NK-92 treated with Interleukin-12 subunit alpha and Interleukin-12 subunit beta, amount 100 ng/mL, for 24 hours (cell line): ENCODE results near the gene ECE1.
"Not testable (repeated sequence)": the region's sequence is repeated elsewhere in the genome, so short reads cannot be mapped to it uniquely, and the experiment has no call there.

Source experiments
- DNase-seq: peaks from one replicate; lab custom pipeline; 2025; lab: John Stamatoyannopoulos, UW

The ECE1 gene

DNA sequence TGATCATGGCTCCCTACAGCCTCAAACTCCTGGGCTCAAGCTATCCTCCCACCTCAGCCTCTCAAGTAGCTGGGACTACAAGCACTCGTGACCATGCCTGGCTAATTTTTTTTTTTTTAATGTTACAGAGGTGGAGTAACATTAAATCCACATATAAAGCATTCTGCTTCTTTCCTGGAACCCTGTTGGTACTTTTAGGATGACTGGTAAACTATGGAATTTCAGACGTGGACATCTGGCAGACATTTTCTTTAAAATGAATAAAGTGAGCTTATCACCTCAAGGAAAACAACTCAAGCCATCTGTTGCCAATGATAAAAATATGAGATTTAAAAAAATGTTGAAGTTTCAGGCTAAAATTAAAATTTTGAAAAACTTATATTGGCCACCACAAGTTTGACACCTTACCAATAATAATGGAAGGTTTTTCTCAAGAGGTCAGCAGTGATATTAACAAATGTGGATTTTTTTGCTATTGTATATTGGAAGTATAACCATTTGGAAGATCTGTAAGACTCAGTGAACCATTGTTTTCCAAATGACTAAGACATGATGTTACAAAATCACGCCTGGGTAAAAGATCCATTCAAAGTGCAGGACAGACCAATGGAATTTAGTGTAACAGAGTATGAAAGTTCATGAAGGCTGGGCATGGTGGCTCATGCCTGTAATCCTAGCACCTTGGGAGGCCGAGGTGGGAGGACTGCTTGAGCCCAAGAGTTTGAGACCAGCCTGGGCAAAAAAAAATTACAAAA, 60.8 kb downstream of the ECE1 start:
- no peak for DNase-seq

DNA sequence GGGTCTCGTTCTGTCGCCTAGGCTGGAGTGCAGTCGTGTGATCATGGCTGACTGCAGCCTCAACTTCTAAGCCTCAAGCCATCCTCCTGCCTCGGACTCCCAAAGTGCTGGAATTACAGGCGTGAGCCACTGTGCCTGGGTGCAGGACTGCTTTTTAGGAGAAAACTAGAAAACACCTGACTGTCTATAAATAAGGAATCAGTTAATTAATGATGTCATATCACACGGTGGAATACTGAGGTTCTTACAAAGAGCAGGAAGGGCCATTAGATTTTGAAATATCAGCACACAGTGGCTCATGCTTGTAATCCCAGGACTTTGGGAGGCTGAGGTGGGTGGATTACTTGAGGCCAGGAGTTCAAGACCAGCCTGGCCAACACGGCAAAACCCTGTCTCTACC, 62.0 kb downstream of the ECE1 start:
- not testable (repeated sequence) for DNase-seq

DNA sequence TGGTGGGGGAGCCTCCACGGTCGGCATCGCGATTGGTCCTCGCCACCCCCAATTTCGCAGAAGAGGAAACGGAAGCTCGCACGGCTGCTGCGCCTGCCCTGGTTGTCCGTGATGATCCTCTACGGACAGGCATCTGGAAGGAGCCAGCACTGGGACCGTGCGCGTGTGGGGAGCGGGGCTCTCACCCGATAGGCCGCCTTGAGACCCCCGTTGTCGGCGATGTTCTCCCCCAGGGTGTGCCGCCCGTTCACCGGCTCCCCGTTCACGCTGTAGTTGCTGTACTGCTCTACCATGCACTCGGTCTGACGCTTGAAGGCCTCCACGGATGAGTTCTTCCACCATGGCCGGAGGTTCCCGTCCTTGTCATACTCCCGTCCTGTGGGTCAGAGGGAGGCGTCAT, 65.2 kb downstream of the ECE1 start:
- DNase-seq = no peak

DNA sequence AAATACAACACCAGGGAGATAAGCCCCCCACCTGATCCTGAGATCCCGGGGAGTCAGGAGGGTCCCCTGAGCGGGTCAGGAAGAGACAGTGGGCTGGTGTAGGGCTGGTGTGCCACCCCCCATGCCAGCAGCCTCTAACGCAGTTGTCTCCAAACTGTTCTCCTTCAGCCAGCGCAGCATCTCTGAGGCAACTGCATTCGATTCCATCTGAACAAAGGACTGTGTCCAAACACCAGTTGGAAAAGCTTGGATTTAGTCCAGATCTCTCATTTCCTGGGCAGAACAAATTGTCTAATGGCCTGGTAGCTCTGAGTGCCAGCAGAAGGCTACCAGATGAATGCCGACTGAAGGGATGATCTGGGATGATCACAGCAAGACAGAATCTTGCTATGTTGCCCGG, 69.4 kb downstream of the ECE1 start:
- DNase-seq = no peak

DNA sequence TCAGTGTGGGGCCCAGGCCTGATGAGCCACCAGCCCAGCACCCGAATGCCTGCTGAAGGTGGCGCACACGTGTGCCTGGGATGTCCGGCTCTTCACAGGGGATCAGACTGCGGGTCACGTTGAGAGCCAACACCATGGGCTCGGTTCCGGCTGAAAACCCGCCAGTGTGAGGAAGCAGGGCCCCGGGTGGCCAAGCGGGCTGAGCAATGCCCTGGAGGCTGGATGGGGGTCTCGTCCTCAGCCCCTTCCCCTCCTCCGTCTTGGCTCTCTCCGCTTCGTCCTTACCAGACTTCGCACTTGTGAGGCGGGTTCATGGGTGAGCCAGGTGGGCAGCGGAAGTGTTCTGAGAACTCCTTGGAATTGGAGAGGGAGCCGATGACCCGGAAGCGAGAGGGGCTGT, 70.6 kb downstream of the ECE1 start:
- no peak for DNase-seq

DNA sequence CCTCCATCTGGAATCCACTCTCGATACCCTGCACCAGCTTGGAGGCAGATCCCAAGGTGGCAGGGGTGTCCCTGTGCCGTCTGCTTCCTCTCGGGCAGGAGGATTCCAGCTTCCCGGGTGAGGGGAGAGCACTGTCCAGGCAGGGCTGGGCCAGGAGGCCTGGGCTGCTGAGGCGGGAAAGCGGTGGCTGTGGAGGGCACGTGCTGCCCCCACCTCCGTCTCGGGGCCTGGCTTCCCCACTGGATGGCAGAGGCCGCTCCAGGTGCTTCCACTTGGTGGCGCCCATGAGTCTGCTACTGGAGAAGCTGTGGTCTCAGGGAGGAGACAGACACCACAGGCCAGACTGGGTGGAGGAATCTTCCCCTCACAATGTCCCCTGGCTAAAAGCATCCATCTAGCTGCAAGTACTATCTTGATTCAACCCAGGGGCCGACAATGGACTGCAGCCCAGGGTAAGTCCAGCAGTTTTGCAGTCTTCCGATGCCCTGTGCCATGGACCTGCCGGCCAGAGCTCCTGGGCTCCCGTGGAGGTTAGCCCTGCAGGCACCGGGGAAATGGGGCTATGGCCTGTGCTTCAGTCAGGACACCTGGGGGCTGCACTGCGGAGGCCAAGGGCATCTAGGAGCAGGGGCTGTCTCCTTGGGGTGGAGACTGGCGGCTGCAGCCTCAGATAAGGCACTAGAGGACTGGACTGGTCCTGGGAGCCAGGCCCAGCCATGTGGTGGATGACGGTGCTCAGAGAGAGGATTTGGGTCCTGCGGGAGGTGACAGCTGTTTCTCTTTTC, 72.3 kb downstream of the ECE1 start:
- DNase-seq = no peak

DNA sequence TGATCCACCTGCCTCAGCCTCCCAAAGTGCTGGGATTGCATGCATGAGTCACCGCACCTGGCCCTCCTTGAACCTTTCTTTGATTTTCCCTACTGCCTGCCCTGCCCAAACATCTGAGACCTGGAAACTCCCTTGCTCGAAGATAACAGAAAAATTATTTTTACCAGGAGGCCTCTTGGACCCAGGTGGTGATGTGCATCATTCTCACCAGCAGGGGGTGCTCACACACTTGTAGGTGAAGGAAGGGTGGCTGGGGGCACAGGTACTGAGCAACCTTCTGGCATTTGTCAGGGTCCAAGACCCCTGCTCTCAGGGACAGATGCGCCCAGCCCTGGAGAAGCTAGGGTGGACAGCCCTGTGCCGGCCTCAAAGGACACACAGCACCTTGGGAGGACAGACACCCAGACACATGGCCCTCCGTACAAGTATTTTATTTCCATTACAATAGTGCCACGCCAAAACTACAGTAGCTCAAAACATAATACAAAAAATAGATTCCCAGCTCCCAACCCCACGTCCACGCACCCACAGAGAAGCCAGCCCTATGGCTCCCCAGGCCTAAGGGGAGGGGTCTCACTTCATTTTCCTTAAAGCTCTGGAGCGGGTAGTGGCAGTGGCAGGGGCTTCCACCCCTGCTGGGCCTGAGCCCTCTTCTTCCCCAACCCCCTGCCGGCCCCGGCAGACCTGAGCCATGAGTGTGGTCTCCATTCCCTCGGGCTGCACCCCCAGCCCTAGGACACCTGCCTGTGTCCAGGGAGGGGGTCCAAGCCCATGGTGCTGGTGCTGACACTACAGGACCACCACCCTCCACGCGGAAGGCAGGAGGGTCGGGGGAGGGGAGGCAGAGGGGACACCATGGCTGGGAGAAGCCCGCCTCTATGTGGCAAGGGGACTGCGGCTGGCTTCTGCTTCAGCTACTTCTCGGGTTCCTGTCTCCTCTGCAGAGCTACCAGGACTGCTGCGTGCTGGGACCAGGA, 73.1 kb downstream of the ECE1 start:
- peak; percentile 27 for DNase-seq

DNA sequence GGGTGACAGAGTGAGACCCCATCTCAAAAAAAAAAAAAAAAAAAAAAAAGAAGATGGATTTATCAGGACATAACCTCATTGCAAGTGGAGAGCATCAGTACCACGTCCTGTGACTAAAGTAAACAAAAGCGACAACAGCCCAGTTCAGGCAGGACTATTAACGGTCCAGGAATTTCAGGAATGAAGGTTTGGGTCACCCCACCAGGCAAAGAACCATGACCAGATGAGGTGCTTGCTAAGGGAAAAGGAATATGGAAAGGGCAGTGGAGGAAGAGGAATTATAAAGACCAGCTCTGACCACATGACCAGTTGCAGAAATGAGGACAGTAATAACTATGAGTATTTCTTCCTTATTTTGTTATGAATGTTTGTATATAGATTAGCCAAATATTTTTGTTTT, 78.1 kb downstream of the ECE1 start:
- no peak for DNase-seq

DNA sequence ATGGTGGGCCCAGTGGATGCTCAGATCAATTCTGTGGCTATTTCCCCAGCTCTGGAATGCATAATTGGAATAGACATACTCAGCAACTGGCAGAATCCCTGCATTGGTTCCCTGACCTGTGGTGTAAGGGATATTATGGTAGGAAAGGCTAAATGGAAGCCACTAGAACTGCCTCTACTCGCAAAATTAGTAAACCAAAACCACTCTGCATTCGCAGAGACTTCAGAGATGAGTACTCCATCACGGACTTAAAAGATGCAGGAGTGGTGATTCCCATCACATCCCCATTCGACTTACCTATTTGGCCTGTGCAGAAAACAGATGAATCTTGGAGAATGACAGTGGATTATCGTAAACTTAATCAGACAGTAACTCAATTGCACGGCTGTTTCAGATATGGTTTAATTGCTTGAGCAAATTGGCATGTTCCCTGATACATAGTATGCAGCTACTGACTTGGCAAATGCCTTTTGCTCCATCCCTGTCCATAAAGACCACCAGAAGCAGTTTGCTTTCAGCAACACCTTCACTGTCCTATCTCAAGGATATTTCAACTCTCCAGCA, 82.0 kb downstream of the ECE1 start:
- DNase-seq = not testable (repeated sequence)

DNA sequence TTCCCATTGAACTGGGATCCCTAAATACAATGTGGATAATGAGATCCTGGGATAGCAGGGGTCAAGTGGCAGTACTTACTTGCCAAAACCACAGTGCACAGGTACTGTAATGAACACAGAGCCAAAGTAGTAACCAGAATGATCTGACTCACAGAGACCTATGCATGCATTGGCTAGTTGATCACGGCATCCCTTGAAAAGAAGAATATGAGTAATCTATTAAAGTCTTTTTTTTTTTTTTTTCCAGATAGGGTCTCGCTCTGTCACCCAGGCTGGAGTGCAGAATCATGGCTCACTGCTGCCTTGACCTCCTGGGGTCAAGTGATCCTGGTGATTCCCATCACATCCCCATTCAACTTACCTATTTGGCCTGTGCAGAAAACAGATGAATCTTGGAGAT, 84.1 kb downstream of the ECE1 start:
- DNase-seq = no peak

DNA sequence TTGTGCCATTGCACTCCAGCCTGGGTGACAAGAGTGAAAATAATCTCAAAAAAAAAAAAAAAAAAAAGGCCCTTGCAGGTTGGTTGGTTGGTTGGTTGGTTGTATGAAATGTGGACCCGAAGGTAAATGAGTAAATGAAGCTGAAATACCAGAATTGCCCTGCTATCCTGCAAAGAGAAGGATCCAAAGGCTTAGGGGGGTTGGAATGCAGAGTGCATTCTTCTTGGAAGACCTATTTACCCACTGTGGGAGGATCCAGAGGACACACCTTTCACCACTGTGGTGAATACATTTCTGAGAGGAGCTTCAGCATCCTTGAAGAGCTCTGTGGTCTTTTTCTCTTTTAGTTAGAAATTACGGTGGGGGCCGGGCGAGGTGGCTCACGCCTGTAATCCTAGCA, 84.8 kb downstream of the ECE1 start:
- no peak for DNase-seq

DNA sequence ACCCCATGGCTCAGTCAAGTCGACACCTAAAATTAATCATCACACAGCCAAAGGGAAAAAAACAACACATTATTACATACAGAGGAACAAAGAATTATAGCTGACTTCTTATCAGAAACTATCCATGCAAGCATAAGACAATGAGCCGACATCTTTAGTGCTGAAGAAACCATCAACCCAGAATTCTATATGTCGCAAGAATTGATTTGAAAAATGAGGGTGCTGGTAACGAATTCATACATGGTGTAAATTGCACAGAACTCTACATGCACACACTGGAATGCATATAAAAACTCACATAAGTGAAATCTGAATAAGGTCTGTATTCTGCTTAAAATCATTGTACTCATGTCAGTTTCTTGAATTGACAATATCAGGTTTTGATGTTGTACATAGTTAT, 88.6 kb downstream of the ECE1 start:
- DNase-seq = no peak

DNA sequence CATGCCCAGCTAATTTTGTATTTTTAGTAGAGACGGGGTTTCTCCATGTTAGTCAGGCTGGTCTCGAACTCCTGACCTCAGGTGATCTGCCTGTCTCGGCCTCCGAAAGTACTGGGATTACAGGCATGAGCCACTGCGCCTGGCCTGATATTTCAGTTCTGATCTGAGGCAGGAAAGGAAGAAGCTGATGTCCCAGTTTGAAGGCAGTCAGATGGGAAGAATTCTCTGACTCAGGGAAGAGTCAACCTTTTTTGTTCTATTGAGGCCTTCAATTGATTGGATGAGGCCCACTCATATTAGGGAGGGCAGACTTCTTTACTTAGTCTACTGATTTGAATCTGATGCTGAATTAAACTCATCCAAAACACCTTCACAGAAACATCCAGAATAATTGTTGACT, 89.0 kb downstream of the ECE1 start:
- DNase-seq = not testable (repeated sequence)

DNA sequence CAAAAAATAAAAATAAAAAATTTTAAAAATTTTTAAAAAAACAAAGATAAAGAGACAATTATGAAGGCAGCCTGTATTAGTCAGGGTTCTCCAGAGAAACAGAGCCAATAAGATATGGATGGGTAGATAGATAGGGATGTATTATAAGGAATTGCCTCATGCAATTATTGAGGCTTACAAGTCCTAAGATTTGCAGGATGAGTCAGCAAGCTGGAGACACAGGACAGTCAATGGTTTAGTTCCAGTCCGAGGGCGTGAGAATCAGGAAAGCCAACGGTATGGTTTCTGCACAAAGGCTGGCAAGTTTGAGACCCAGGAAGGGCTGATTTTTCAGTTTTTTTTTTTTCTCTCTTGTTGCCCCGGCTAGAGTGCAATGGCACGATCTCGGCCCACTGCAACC, 89.5 kb downstream of the ECE1 start:
- no peak for DNase-seq

DNA sequence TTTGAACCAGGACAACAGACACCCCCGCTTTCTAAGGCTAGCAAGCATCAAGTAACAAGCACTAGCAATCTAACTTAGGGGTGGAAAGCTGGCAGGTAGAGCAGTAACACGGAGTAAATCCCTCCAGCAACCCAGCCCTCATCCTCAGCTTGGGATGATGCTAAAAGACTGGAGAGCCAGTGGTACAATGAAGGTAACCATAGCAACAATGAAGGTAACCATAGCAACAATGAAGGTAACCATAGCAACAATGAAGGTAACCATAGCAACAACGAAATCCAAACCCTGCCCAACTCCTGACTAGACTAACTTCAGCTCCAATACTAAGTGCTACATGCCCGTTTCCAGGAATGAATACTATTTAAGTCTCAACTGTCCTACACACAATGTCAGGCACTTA, 91.3 kb downstream of the ECE1 start:
- DNase-seq = no peak

DNA sequence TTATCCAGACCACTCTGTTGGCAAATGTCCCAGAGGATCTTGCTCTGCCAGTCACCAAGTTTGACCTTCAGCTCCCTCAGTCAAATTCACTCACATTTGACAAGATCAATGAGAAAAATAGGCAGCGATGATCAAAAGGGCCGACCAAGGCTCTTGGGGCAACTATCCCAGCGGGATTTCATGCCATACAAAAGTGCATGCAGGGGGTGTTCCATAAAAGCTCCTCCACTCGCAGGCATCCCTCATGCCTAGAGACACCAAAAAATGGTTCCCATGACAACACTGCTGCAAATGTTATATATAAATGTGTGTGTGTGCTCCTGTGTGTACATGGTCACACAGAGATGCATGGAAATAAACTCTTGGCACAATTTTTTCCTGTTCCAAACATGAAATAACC, 97.4 kb downstream of the ECE1 start:
- no peak for DNase-seq

DNA sequence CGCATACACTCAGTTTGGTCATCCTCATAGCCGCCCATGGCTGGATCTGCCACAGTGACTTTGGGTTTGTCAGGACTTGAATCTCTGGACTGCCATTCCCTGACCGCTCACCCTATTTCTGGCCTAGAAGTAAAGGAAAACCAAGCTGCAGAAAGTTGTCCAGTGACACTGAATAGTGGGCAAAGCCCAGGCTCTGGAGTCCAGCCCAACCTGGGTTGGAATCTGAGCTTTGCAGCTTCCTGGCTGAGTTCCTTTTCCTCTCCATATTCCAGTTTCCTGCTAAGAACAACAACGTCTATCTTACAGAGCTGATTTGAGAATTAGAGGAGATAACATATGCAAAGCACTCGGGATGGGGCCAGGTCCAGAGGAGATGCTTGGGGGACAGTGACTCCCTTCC, 98.0 kb downstream of the ECE1 start:
- no peak for DNase-seq

DNA sequence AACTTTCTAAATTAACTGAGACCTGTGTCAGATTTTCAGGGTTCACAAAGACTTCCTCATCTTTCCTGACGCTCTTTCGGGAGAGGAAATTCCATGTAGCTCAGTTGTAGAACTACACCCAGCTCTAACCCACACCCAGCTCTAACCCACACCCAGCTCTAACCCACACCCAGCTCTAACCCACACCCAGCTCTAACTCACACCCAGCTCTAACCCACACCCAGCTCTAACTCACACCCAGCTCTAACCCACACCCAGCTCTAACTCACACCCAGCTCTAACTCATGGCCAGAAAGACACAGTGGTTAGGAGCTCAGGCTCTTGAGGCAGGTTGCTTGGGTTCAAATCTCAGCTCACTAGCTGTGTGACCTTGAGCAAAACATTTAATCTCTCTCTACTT, 99.5 kb downstream of the ECE1 start:
- not testable (repeated sequence) for DNase-seq

DNA sequence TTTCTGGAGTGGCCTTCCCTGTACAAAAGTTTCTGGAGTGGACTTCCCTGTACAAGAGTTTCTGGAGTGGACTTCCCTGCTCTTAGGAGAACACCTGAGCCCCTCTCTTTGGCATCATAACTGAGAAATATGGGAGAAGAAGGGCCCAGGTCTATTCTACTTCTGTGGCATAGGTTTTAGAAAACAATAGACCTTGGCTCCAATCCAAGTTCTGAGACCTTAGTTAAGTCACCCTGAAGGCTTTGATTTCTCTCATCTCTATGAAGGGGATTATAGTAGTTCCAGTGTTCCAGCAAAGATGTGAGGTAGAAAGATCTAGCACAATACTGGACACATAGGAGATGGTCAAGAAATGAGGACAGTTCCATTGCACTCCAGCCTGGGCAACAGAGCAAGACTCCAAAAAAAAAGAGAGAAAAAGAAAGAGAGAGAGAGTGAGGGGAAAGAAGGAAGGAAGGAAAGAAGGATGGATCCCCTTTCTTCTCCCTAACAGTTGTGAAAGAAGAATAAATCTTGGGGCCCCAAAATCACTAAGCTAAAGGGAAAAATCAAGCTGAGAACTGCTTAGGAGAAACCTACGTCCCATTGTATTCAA, 100.3 kb downstream of the ECE1 start:
- DNase-seq = no peak

DNA sequence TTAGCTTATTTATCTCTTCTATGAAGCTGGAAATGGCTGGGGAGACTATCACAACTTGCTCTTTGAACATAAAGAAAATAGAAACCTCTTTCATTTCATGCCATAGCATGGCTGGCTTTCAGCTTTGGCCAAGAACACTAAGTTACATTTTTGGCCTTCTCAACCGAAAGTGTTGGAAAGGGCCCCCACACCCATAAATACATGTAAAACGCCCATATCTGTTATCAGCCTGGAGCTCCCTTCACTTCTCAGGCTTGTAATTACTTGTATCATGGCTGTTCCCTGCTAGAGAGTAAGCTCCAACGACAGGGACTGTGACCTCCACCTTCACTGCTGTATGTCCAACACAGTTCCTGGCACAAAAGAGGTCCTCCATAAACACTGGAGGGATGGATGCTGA, 100.8 kb downstream of the ECE1 start:
- no peak for DNase-seq

DNA sequence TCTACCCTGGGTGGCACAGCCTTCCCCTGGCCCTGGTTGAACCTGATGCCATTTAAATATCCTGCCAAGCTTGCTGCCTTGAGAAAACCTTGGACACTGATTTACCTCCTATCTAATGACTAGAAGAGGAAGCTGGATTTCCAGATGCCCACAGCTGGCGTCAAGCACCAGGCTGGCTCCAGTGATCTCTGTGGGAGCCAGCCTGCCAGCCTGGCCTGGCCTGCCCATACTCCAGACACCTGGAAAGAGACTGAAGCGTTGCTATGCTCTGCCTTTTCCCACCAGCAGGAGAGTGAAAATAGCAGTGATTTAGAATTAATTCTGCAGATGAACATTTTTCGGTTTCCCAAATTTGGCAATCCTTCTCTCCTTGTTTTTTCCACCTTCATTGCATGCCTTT, 102.0 kb downstream of the ECE1 start:
- DNase-seq = no peak

DNA sequence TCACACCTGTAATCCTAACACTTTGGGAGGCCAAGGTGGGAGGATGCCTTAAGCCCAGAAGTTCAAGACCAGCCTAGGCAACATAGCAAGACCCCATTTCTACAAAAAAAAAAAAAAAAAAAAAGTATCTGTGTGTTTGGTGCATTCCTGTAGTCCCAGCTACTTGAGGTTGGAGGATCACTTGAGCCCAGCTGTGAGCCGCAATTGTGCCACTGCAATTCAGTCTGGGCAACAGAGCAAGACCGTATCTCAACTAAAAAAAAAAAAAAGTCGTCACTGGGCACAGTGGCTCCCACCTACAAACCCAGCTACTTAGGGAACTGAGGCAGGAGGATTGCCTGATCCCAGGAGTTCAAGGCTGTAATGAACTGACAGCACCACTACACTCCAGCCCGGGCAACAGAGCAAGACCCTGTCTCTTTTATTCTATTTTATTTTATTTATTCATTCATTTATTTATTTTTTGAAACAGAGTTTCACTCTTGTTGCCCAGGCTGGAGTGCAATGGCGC, 105.0 kb downstream of the ECE1 start:
- no peak for DNase-seq
